GM19467 (cell line): ENCODE measurements around the gene MRPL50.

ENCODE experiments used
- ATAC-seq: cut with Tn5 transposase; IDR thresholded peaks from one replicate; pipeline ENCODE4 v1.9.1; 2021; ENCODE audit warnings: mild to moderate bottlenecking, moderate library complexity; ENCODE audit not compliant: unreplicated experiment

Gene MRPL50

GRCh38 chr9:101342595-101342994 is 55.8 kb downstream of the MRPL50 start:
- ATAC-seq: no peak

- no peak for ATAC-seq
Observed at GRCh38 chr9:101341958-101342357, 56.5 kb downstream of the MRPL50 start.
